Measurements from ENCODE around the gene DOCK8. TPM values are rescaled to one million over a fixed set of nuclear protein-coding genes. Genes with fewer than 3 reads are reported as not detected.
"Not testable (repeated sequence)": the region's sequence is repeated elsewhere in the genome, so short reads cannot be mapped to it uniquely, and the experiment has no call there.

The DOCK8 gene
- total RNA-seq, 1 donor = 73.2 TPM

DNA sequence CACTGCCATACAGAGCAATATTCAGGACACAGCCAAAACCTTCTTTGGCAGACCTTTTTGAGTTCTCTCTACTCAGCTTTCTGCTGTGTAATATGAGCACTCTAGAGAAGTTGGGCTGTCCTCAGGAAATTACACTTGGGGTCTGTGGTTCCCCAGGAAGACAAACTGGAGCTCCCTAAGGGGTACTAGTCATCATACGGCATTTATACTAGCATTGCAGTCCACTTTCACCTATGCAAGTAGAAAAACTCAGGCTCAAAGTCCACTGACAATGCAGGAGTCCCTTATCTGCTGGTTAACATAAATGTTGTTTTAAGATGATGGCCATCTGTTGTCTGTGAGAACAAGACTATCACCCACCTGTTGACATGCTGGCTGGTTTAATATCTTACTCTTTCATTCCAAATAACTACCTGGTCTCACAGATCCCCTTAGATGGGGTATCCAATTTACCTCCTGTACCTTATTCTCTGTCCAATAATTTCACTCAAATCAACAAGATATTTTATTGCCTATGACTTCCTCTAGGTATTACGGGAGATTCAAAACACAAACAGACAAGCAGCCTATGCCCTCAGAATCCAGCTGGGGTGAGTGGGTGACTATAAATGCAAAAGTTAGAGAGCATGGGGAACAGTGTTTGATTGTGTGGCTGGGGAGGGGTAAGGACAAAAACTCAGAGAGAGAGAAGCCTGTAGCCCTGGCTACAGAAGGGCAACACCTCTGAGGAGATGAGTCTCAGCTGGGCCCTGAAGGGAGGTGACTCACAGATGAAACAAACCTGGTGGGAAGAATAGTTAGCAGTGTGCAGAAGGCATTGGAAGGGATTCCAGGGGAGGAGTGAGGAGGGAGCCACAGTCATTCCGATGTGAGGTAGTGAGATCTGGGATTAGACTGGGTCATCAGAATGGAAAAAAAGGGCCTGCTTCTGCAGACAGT is 10.2 kb downstream of the DOCK8 start:
- DNase-seq (ENCODE audit: low read depth in 2 of 3, low spot score in 2 of 3) = peak in 2 of 3 donors; percentile 43 to 60

GRCh38 chr9:227860-228259 is 13.2 kb downstream of the DOCK8 start:
- DNase-seq (ENCODE audit: low read depth in 2 of 3, low spot score in 2 of 3) = no peak

DNA sequence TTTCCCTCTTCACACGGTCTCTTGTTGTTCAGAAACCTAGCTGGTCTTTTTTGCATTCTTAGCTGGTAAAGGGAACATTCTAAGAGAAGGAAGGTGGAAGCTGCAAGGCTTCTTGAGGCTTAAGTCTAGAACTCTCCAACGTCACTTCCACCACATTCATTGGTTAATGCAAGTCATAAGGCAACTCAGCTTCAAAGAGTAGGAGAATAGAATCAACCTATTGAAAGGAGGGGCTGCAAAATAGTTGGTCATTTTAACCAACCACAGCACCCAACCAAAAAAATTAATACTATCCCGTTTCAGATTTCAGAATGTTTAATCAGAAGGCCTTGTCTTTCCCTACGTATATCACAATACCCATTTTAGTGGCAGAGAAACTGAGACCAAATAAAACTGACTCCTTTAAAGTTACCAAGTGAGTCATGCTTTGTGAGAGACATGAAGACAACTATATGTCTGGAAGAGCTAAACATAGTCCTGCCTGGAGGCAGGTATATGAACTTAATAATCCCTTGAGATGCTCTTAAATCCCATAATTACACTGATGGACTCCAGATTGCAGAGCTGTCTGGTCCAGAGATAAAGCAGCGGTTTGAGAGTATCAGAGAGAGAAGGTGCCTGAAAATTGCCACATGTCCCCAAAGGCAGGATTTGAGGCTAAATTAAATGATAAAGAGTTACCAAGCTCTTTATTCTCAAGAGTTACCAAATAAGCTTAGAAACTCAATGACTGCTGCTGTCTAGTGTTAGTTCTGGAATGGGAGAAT is 14.4 kb downstream of the DOCK8 start:
- DNase-seq (ENCODE audit: low read depth in 2 of 3, low spot score in 2 of 3) = no peak

DNA sequence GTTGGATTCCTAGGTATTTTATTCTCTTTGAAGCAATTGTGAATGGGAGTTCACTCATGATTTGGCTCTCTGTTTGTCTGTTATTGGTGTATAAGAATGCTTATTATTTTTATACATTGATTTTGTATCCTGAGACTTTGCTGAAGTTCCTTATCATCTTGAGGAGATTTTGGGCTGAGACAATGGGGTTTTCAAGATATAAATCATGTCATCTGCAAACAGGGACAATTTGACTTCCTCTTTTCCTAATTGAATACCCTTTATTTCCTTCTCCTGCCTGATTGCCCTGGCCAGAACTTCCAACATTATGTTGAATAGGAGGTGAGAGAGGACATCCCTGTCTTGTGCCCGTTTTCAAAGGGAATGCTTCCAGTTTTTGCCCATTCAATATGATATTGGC is 17.0 kb downstream of the DOCK8 start:
- DNase-seq (ENCODE audit: low read depth in 2 of 3, low spot score in 2 of 3) = not testable (repeated sequence)

DNA sequence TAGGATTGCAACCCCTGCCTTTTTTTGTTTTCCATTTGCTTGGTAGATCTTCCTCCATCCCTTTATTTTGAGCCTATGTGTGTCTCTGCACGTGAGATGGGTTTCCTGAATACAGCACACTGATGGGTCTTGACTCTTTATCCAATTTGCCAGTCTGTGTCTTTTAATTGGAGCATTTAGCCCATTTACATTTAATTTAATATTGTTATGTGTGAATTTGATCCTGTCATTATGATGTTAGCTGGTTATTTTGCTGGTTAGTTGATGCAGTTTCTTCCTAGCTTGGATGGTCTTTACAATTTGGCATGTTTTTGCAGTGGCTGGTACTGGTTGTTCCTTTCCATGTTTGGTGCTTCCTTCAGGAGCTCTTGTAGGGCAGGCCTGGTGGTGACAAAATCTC is 19.0 kb downstream of the DOCK8 start:
- not testable (repeated sequence) for DNase-seq (ENCODE audit: low read depth in 2 of 3, low spot score in 2 of 3)

- DNase-seq (ENCODE audit: low read depth in 2 of 3, low spot score in 2 of 3) = no peak
Measured at GRCh38 chr9:237141-237857, 22.6 kb downstream of the DOCK8 start.

GRCh38 chr9:237858-238345 is 23.2 kb downstream of the DOCK8 start:
- DNase-seq (ENCODE audit: low read depth in 2 of 3, low spot score in 2 of 3) = no peak

DNA sequence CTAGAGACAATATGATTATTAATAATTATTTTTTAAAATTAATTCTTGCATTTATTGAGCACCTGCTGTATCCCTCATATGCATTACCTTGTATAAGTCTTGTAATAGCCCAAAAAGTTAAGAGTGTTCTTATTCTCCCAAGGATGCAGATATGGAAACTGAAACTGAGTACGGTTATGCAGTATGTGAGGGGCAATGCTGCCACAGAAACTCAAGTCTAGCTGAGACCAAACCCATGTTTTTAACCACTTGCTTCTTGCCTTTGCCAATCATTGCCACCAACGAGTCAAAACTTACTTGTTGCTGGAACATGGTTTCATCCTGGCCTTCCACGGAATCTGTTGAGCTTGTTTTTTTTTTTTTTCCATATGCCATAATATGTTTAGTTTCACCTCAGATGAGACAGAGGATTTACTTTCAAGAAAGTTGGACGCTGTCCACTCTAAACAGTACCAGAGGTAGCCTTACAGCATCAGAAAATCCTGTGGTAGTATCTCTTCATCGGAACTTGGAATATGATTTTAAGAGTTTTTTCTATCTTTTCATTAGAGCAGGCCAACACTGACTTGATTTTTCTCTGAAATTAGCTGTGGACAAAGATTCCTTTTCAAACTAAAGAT is 27.9 kb downstream of the DOCK8 start:
- no peak for DNase-seq (ENCODE audit: low read depth in 2 of 3, low spot score in 2 of 3)

DNA sequence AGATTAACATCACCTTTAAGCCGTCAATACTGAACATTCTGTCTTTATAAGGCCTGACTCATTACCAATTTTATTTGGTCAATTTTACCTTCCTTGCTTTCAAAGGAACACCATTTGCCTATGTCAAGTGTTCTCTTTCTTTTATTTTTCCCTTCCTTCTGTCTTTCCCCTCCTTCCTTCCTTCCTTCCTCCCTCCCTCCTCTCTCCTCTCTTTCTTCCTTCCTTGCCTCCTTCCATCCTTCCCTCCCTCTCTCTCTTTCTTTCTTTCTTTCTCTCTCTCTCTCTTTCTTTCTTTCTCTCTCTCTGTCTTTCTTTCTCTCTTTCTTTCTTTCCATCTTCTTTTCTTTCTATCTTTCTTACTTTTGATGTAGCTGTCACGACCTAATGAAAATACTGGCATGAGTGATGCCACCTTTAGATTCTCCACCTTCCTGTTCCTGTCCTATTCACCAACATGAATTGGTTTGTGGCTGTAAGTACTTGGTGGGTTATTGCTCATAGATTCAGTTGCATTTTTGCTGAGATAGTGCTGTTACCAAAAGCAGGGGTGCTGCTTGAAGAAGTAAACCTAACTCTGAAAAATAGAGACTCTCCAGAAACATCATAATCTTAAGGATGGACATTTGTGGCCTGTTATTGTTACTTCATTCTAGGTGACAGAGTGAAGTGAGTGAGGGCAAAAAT is 33.8 kb downstream of the DOCK8 start:
- no peak for DNase-seq (ENCODE audit: low read depth in 2 of 3, low spot score in 2 of 3)

DNA sequence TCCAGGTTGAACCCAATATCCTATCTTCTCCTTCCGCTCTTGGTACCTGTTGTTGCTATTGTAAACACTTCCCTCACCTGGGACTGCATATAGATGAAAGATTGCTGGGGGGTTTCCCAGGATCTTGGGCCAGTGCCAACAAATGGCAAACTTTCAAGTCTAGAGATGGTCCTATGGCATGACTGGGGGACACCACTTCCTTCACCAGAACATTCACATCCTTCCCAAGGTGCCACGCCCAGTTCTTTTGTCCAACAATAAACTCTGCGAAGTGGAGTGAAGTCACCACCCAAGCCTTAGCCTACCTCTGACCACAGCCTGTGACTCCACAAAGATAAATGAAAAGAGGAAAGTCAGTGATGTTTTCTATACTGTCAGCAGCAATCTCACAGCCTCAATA is 34.4 kb downstream of the DOCK8 start:
- peak in 2 of 3 donors; percentile 23 to 26 for DNase-seq (ENCODE audit: low read depth in 2 of 3, low spot score in 2 of 3)

GRCh38 chr9:250039-250438 is 35.4 kb downstream of the DOCK8 start:
- no peak for DNase-seq (ENCODE audit: low read depth in 2 of 3, low spot score in 2 of 3)

GRCh38 chr9:250625-251024 is 36.0 kb downstream of the DOCK8 start:
- no peak for DNase-seq (ENCODE audit: low read depth in 2 of 3, low spot score in 2 of 3)

DNA sequence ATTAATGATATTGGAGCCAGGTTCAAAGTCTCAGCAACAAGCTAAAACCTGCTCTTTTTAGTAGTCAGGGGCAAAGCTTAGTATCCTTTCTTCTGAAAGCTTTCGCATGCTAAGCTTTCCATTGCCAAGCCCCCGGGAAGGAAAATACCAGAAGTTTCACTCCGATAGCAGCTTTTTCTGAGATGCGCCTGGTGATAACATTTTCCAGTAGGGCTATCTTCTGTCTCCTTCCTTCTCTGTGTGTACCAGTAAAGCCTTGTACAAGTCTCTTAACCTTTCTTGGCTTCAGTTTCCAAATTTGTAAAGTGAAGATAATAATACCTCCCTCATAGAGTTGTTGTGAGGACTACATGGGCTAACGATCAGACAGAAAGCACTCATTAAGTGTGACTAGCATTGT is 36.7 kb downstream of the DOCK8 start:
- no peak for DNase-seq (ENCODE audit: low read depth in 2 of 3, low spot score in 2 of 3)

GRCh38 chr9:253539-253938 is 38.9 kb downstream of the DOCK8 start:
- DNase-seq (ENCODE audit: low read depth in 2 of 3, low spot score in 2 of 3) = no peak

- DNase-seq (ENCODE audit: low read depth in 2 of 3, low spot score in 2 of 3) = no peak
Measured at GRCh38 chr9:254516-254915, 39.9 kb downstream of the DOCK8 start.

GRCh38 chr9:257957-258356 is 43.3 kb downstream of the DOCK8 start:
- peak in 1 of 3 donors; percentile 58 for DNase-seq (ENCODE audit: low read depth in 2 of 3, low spot score in 2 of 3)

- no peak for DNase-seq (ENCODE audit: low read depth in 2 of 3, low spot score in 2 of 3)
Measured at GRCh38 chr9:259405-260404, 45.0 kb downstream of the DOCK8 start.

DNA sequence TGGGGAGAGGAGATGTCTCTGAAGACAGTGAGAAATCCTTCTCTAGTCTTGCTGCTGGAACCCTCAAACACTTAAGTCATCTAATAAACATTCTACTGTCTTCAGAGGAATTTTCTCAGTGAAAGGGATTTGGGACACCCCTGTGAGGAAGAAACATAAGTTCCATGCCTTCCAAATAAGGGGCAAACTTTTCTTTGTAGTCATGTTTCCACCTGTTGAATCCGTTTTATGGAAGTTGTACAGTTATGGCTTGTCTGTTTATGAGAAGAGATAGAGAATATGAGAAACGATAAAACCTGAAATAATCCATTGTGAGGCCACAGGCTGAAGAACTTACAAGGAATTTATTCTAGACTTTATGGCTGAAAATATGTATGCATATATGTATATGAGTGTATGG is 49.6 kb downstream of the DOCK8 start:
- DNase-seq (ENCODE audit: low read depth in 2 of 3, low spot score in 2 of 3) = no peak
